A549 (cell line): ENCODE measurements around the gene OR3A3. TPM values are rescaled to one million over a fixed set of nuclear protein-coding genes. Genes with fewer than 3 reads are reported as not detected.

Experiments used
- ATAC-seq, 2 experiments: fragments of 200-7000 bp in 1 of 2; fragments of >200 bp in 1 of 2; cut with Nextera tagmentation in 1 of 2; cut with Tn5 transposase in 1 of 2; 3 replicates each; pipeline versions ENCODE4 v1.8.0 to v1.9.1; 2018 to 2020; ENCODE audit warnings: mild to moderate bottlenecking in 1 of 2, moderate library complexity in 1 of 2
- CTCF ChIA-PET: fragments of 300-600 bp; sonication (Branson Sonifier 250); formaldehyde crosslinking; extraction: SDS; loops from one replicate; lab custom pipeline; 2021; ENCODE audit warnings: antibody characterized with exemption, inconsistent platforms; lab: Yijun Ruan, JAX
- POLR2A ChIA-PET: fragments of 350-600 bp; formaldehyde crosslinking; extraction: SDS; loops from one replicate; lab custom pipeline; 2021; ENCODE audit warnings: antibody characterized with exemption, inconsistent platforms; lab: Yijun Ruan, JAX
- DNase-seq, 2 experiments: peaks; one replicate each; pipeline versions ENCODE4 v3.0.0 to v3.0.0-alpha.2; 2011 to 2016; ENCODE audit warnings: low read depth in 1 of 2, low spot score in 1 of 2
- FAIRE-seq: peaks from 2 replicates; lab custom pipeline; 2011; peaks lifted over from hg19 to GRCh38; lab: Jason Lieb, UNC
- H3K27ac ChIP-seq, 2 experiments: fragments of >200 bp; sonication (Bioruptor Twin); formaldehyde crosslinking; 3 replicates each; pipeline ENCODE4 v1.5.1; 2016 to 2017
- H3K4me1 ChIP-seq: fragments of >200 bp; sonication (Bioruptor Twin); formaldehyde crosslinking; 3 replicates; pipeline ENCODE4 v1.6.1; 2016
- H3K4me2 ChIP-seq: fragments of >200 bp; sonication (Bioruptor Twin); formaldehyde crosslinking; 3 replicates; pipeline ENCODE4 v1.6.1; 2016
- H3K4me3 ChIP-seq: fragments of >200 bp; sonication (Bioruptor Twin); formaldehyde crosslinking; 3 replicates; pipeline ENCODE4 v1.5.1; 2016
- H3K9me3 ChIP-seq: fragments of >200 bp; sonication (Bioruptor Twin); formaldehyde crosslinking; 3 replicates; pipeline ENCODE4 v1.6.1; 2016
- ATOH8 ChIP-seq: fragments of 250-450 bp; sonication (Bioruptor Pico); IDR thresholded peaks from 2 replicates; pipeline ENCODE4 v1.5.0; 2020; ENCODE audit warnings: low read depth, mild to moderate bottlenecking, moderate library complexity
- CBX2 ChIP-seq: fragments of 200-600 bp; sonication (generic); IDR thresholded peaks from 2 replicates; pipeline ENCODE4 v1.6.1; 2016; ENCODE audit warnings: low read depth, mild to moderate bottlenecking, borderline replicate concordance
- CBX8 ChIP-seq: fragments of 200-600 bp; sonication (generic); IDR thresholded peaks from 2 replicates; pipeline ENCODE4 v1.6.1; 2016
- CEBPB ChIP-seq, 2 experiments: fragments of >200 bp in 1 of 2; sonication (Bioruptor Twin) in 1 of 2; formaldehyde crosslinking in 1 of 2; IDR thresholded peaks; 2 replicates each; pipeline ENCODE4 v1.6.1; 2012 to 2016
- EP300 ChIP-seq, 2 experiments: fragments of >200 bp; sonication (Bioruptor Twin); formaldehyde crosslinking; IDR thresholded peaks; 2 replicates in 1 of 2; 3 replicates in 1 of 2; pipeline ENCODE4 v1.6.1; 2016 to 2017
- ESRRA ChIP-seq: fragments of 150-350 bp; IDR thresholded peaks from 2 replicates; pipeline ENCODE4 v1.6.1; 2014; ENCODE audit warnings: mild to moderate bottlenecking, low read length, borderline replicate concordance
- FOSB ChIP-seq: fragments of 250-450 bp; sonication (Bioruptor Pico); IDR thresholded peaks from 2 replicates; pipeline ENCODE4 v1.5.0; 2020; ENCODE audit warnings: mild to moderate bottlenecking, moderate library complexity
- FOXS1 ChIP-seq: fragments of 250-450 bp; sonication (Bioruptor Pico); IDR thresholded peaks from 2 replicates; pipeline ENCODE4 v1.5.0; 2020; ENCODE audit warnings: mild to moderate bottlenecking, moderate library complexity
- GATA3 ChIP-seq: IDR thresholded peaks from 2 replicates; pipeline ENCODE4 v1.6.1; 2012; ENCODE audit warnings: borderline replicate concordance
- HES2 ChIP-seq: fragments of >200 bp; sonication (Bioruptor Twin); formaldehyde crosslinking; IDR thresholded peaks from 2 replicates; pipeline ENCODE4 v1.6.1; 2016
- HEYL ChIP-seq: fragments of 250-450 bp; sonication (Bioruptor Pico); IDR thresholded peaks from 2 replicates; pipeline ENCODE4 v1.8.0; 2021; ENCODE audit warnings: mild to moderate bottlenecking, moderate library complexity
- HOXA7 ChIP-seq: fragments of 250-450 bp; sonication (Bioruptor Pico); IDR thresholded peaks from 2 replicates; pipeline ENCODE4 v1.5.0; 2020; ENCODE audit warnings: mild to moderate bottlenecking, moderate library complexity
- HOXB13 ChIP-seq: fragments of 250-450 bp; sonication (Bioruptor Pico); IDR thresholded peaks from 2 replicates; pipeline ENCODE4 v1.5.0; 2020; ENCODE audit warnings: low read depth, mild to moderate bottlenecking, moderate library complexity
- JUN ChIP-seq, 2 experiments: fragments of >200 bp; sonication (Bioruptor Twin); formaldehyde crosslinking; IDR thresholded peaks; 2 replicates in 1 of 2; 3 replicates in 1 of 2; pipeline ENCODE4 v1.6.1; 2016 to 2017
- JUNB ChIP-seq: fragments of >200 bp; sonication (Bioruptor Twin); formaldehyde crosslinking; IDR thresholded peaks from 2 replicates; pipeline ENCODE4 v1.6.1; 2016
- KDM5A ChIP-seq: fragments of 200-600 bp; sonication (generic); IDR thresholded peaks from 2 replicates; pipeline ENCODE4 v1.6.1; 2016; ENCODE audit warnings: antibody characterized with exemption, mild to moderate bottlenecking
- MAFK ChIP-seq: fragments of 450-650 bp; IDR thresholded peaks from 2 replicates; pipeline ENCODE4 v1.6.1; 2014; ENCODE audit not compliant: partially characterized antibody
- MAX ChIP-seq: IDR thresholded peaks from 2 replicates; pipeline ENCODE4 v1.6.1; 2012
- MAZ ChIP-seq: fragments of 150-350 bp; IDR thresholded peaks from 2 replicates; pipeline ENCODE4 v1.6.1; 2014; ENCODE audit warnings: antibody characterized with exemption, low read depth, low read length, borderline replicate concordance
- NFE2L2 ChIP-seq: fragments of 150-350 bp; conservative IDR thresholded peaks from 2 replicates; pipeline ENCODE4 v1.6.1; 2014; ENCODE audit warnings: low read length
- NR3C1 ChIP-seq: fragments of >200 bp; sonication (Bioruptor Twin); formaldehyde crosslinking; IDR thresholded peaks from 3 replicates; pipeline ENCODE4 v1.6.1; 2017
- PBX3 ChIP-seq: IDR thresholded peaks from 2 replicates; pipeline ENCODE4 v1.6.1; 2012
- RAD21 ChIP-seq, 2 experiments: fragments of >200 bp in 1 of 2; sonication (Bioruptor Twin) in 1 of 2; formaldehyde crosslinking in 1 of 2; IDR thresholded peaks in 1 of 2; conservative IDR thresholded peaks in 1 of 2; 2 replicates in 1 of 2; 3 replicates in 1 of 2; pipeline ENCODE4 v1.6.1; 2012 to 2018; ENCODE audit warnings: inconsistent platforms in 1 of 2
- REST ChIP-seq: fragments of 200-600 bp; sonication (generic); IDR thresholded peaks from 2 replicates; pipeline ENCODE4 v1.6.1; 2016; ENCODE audit warnings: antibody characterized with exemption, mild to moderate bottlenecking, moderate library complexity
- SREBF2 ChIP-seq: fragments of 450-650 bp; IDR thresholded peaks from 2 replicates; pipeline ENCODE4 v1.6.1; 2014; ENCODE audit warnings: mild to moderate bottlenecking, moderate library complexity
- USF2 ChIP-seq: fragments of 450-650 bp; IDR thresholded peaks from 2 replicates; pipeline ENCODE4 v1.6.1; 2014; ENCODE audit warnings: antibody characterized with exemption
- ZSCAN20 ChIP-seq: fragments of 250-450 bp; sonication (Bioruptor Pico); IDR thresholded peaks from 2 replicates; pipeline ENCODE4 v1.8.0; 2022; ENCODE audit warnings: mild to moderate bottlenecking, moderate library complexity
- WGBS: methylation state at CpG from one replicate; pipeline ENCODE4 v1.1.6; 2017; ENCODE audit errors: missing lambda C conversion rate; 5-methylcytosine and 5-hydroxymethylcytosine counted together
- polyA plus RNA-seq, 4 experiments: library from polyadenylated mRNA; depleted of rRNA in 3 of 4; stranded (reverse); fragments of >200 nt; fragmentation: RNase III in 1 of 4; extraction: RNeasy Plus Mini Kit Qiagen cat#74134 plus additional on column Dnase treatment in 1 of 4; gene quantifications; 2 replicates in 3 of 4; 3 replicates in 1 of 4; pipeline ENCODE4 v1.2.3, GENCODE V29; 2011 to 2017

Gene OR3A3
- polyA plus RNA-seq, 2 of the 4 experiments (the other 2 are of a cell fraction) = not detected

- DNase-seq (no peak), FAIRE-seq (no peak), ATAC-seq (no peak)
- ChIA-PET POLR2A (no interaction called here), CTCF (no interaction called here)
- TF ChIP-seq ZSCAN20 (CRISPR knock-in tag) (no peak), ATOH8 (no peak), MAZ (no peak), GATA3 (no peak), CBX2 (no peak), FOXS1 (CRISPR knock-in tag) (no peak), HEYL (no peak), PBX3 (no peak), NFE2L2 (no peak), JUN (IDR thresholded peaks at IDR 0.05) (no peak)
- H3K27ac ChIP-seq = no peak overlapping the region
- 2% methylated on average over 6 of the region's 6 CpGs for WGBS
- no peak overlapping the region for H3K4me3 ChIP-seq
- no peaks in the 10 kb centered on the region for H3K9me3 ChIP-seq
- no peaks in the 10 kb centered on the region for H3K4me1 ChIP-seq
- H3K4me2 ChIP-seq = no peak overlapping the region
Measured at GRCh38 chr17:3400055-3400454, 11.1 kb upstream of the OR3A3 start.

GRCh38 chr17:3401786-3402185 lies 9.4 kb upstream of the OR3A3 start:
- H3K4me1 ChIP-seq = no peaks in the 10 kb centered on the region
- peak; percentile 32 for FAIRE-seq
- DNase-seq = no peak
- H3K4me2 ChIP-seq = no peak overlapping the region
- no peaks in the 10 kb centered on the region; the same call in 2 of the 3 replicates for H3K9me3 ChIP-seq
- no peak overlapping the region for H3K27ac ChIP-seq
- TF ChIP-seq ESRRA (no peak), MAFK (no peak), CEBPB (IDR thresholded peaks at IDR 0.05) (no peak), HES2 (no peak), EP300 (IDR thresholded peaks at IDR 0.05) (no peak), KDM5A (no peak), SREBF2 (no peak), FOSB (no peak), HEYL (no peak), HOXB13 (CRISPR knock-in tag) (no peak), JUNB (no peak), RAD21 (conservative IDR thresholded peaks at IDR 0.05 in 1 of 2, IDR thresholded peaks at IDR 0.05 in 1 of 2) (no peak), HOXA7 (CRISPR knock-in tag) (no peak), REST (no peak), CBX8 (no peak), MAX (no peak), USF2 (no peak), NR3C1 (no peak)
- ATAC-seq = no peak
- WGBS = 0% methylated on average over 2 of the region's 2 CpGs
- H3K4me3 ChIP-seq = no peak overlapping the region
- POLR2A ChIA-PET = no interaction called here
- CTCF ChIA-PET = no interaction called here
